GM12873 (cell line): ENCODE data around the gene NELL1.

Experiments
- TF ChIP-seq, protein P1 (sequence below): IDR thresholded peaks from 2 replicates; pipeline ENCODE4 v1.5.1; 2012; ENCODE audit warnings: low read depth, mild to moderate bottlenecking, moderate library complexity, low read length, control low read depth; ENCODE audit not compliant: insufficient read depth; ENCODE audit errors: missing control alignments

NELL1 gene

DNA sequence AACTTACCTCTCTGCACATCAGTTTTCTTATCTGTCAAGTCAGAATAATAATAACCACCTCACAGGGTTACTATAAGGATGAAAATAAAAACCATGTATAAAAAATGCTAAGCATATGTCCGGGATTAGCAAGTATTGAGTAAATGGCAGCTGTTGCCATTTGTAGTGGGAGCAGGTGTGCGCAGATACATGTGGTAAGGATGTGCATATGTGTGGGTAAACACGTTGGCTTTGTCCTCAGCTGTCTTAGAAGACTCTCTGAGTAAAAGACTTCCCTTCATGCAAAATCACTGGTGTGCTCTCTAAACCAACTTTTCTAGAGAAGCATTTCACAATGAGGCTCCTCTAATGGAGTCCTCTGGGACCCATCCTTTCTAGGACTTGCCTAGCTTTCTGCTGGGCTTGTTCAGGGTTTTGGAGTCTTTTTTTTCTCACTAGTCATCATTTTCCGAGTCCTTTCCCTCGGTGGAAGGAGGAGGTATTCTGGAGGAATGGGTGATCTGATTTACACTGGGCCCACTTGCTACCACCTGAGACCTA, 62.4 kb downstream of the NELL1 start:
- TF ChIP-seq, protein P1, sequence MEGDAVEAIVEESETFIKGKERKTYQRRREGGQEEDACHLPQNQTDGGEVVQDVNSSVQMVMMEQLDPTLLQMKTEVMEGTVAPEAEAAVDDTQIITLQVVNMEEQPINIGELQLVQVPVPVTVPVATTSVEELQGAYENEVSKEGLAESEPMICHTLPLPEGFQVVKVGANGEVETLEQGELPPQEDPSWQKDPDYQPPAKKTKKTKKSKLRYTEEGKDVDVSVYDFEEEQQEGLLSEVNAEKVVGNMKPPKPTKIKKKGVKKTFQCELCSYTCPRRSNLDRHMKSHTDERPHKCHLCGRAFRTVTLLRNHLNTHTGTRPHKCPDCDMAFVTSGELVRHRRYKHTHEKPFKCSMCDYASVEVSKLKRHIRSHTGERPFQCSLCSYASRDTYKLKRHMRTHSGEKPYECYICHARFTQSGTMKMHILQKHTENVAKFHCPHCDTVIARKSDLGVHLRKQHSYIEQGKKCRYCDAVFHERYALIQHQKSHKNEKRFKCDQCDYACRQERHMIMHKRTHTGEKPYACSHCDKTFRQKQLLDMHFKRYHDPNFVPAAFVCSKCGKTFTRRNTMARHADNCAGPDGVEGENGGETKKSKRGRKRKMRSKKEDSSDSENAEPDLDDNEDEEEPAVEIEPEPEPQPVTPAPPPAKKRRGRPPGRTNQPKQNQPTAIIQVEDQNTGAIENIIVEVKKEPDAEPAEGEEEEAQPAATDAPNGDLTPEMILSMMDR, result no peak

DNA sequence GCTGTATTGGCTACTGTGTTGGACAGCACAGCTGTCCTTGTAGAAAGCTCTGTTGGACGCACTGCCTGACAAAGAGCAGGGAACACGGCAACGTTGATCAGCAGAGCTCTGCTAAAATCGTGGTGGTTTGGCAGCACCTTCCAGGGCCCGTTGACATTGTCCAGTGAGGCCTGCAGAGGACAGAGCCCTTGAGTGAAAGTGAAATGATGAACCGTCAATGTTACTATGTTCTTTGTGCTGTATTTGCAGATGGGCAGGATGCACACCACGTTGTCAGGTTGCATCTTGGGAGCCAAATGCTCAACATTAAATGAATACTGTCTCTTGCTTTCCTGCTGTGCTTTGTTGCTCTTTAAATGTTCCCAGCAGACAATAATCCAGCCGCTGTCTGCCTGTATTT, 69.7 kb downstream of the NELL1 start:
- TF ChIP-seq, protein P1, result no peak

DNA sequence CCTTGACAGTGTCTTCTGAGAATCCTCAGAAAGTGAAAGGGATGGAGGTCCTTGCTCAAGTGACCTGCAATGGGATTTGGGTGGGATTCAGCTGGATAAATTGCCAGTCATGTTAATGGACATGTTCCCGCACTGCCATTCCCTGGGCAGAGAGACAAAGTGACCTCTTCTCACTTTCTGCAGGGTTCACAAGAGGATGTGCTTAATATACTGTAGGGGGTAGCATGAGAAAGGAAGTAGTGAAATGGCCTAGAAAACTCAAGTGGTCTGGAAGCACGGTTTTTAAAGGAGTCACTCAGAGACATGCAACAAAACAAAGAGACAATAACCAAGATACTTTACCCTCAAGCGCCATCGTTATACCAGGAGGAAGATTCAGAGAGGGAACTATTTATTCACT, 70.2 kb downstream of the NELL1 start:
- TF ChIP-seq, protein P1, result no peak

DNA sequence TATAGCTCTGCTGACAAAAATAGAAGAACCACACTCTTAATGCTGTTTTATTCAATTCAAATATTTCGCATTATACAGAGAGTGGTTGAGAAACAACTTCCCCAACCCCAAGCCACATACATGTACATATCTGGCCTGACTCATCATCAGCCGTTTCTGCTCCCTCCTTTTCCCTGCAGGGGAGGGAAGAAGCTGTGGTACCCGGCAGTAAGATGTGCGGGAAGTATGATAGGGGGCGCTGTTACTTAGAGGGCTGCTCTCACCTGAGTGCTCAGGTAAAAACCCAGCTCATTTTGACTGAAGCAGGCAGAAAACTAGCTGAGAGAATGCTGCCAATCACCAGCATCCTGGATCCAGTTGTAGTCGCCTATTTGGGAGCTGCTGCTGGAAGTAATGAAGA, 85.5 kb downstream of the NELL1 start:
- TF ChIP-seq, protein P1, result peak; percentile 31

DNA sequence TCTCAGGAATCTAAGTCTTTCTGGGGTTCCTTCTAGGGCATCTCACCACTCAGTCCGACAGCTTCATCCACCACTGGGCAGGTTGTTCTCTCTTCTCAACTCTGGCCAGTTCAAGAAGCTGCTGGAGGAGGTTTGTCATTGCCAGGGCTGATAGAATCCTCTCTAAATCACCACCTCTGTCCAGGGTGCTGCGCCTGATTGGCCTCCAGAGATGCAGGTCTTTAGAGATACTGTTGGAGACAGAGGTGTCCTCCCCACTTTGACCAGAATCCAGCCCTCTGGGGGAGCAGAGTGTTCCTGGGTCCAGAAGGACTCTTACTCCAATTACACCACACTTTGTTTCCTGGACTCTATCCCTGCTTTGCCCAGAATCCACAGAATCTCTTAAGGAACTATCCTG, 90.2 kb downstream of the NELL1 start:
- TF ChIP-seq, protein P1, result no peak

DNA sequence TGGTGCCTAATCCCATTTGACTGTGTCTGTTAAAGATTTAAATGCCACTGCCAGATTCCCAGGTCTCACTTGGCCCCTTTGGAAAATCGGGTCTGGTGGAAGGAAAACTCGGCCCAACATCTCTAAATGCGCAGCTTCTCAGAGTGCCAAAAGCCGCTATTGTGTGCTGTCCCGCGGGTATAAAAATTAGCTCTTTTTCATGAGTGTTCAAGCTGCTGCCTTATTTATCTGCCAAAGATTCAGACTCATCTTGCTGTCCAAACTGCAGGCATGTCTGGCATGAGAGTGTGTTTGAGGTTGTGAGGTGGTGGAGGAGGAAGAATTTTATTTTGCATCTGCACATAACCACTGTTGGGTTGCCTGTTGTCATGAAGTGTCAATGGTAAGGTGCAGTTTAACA, 91.4 kb downstream of the NELL1 start:
- TF ChIP-seq, protein P1, result no peak

DNA sequence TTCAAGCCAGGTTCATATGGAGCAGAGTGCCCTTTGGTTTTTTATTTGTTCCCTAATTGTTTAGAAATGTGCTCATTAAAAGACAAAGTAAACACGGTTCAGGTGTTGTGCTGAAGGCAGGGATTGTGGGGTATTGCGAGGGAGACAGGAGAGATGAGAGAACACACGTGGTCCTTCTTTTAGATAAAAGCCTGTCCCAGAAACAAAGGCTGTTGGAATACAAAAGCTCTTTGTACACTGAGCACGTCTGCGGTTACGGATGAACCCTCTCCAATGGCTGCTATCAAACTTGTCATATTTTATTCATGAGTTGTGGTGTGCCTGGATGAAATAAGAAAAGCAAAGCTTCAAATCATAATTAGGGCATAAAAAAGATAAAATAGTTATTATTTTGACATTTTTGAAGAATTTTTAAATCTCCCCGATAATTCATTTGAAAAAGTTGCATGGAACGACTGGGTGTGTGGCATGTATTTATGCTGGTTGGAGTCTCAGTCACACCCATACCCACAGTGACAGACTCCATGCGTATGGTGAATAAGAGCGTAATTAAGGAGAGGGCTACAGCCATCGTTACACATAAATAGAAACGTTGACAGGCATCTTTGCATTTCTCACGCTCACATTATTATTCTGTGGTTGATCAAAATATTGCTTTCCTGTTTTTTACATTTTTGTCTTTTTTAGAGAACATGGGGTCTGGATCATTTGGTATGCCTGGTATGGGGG, 92.9 kb downstream of the NELL1 start:
- TF ChIP-seq, protein P1, result no peak
